Adrenal gland (tissue), 5 donors: ENCODE measurements around the gene DCC.

ENCODE experiments used
- POLR2A ChIP-seq, 2 donors: fragments of 450-650 bp; IDR thresholded peaks; one replicate each; pipeline ENCODE4 v1.6.1; 2017; ENCODE audit warnings: antibody characterized with exemption in 2 of 2, mild to moderate bottlenecking in 2 of 2, moderate library complexity in 1 of 2
- TF ChIP-seq, protein P1 (sequence below), 6 experiments: fragments of 450-650 bp in 4 of 6; fragments of 200-600 bp in 2 of 6; sonication (generic) in 1 of 6; IDR thresholded peaks; 1 replicate in 5 of 6; 2 replicates in 1 of 6; pipeline versions ENCODE4 v1.5.1 to v1.8.0; 2016 to 2021; ENCODE audit warnings: antibody characterized with exemption in 6 of 6, mild to moderate bottlenecking in 2 of 6, moderate library complexity in 1 of 6
- donor health status: DM: no; HTN: no; CAD: no.

GRCh38 chr18:53253789-53254188 is 913.8 kb downstream of the DCC start:
- TF ChIP-seq, protein P1, sequence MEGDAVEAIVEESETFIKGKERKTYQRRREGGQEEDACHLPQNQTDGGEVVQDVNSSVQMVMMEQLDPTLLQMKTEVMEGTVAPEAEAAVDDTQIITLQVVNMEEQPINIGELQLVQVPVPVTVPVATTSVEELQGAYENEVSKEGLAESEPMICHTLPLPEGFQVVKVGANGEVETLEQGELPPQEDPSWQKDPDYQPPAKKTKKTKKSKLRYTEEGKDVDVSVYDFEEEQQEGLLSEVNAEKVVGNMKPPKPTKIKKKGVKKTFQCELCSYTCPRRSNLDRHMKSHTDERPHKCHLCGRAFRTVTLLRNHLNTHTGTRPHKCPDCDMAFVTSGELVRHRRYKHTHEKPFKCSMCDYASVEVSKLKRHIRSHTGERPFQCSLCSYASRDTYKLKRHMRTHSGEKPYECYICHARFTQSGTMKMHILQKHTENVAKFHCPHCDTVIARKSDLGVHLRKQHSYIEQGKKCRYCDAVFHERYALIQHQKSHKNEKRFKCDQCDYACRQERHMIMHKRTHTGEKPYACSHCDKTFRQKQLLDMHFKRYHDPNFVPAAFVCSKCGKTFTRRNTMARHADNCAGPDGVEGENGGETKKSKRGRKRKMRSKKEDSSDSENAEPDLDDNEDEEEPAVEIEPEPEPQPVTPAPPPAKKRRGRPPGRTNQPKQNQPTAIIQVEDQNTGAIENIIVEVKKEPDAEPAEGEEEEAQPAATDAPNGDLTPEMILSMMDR (IDR thresholded peaks at IDR 0.05): no peak
- TF ChIP-seq POLR2A (IDR thresholded peaks at IDR 0.05): no peak
